Hippocampal formation (tissue), 2 donors: ENCODE data around the gene CASP10.
A peak's percentile ranks its signal among the peaks of the same experiment; 100 is the strongest.

Source experiments
- DNase-seq, 2 donors: peaks; one replicate each; lab custom pipeline; 2025; lab: John Stamatoyannopoulos, UW

The CASP10 gene

DNA sequence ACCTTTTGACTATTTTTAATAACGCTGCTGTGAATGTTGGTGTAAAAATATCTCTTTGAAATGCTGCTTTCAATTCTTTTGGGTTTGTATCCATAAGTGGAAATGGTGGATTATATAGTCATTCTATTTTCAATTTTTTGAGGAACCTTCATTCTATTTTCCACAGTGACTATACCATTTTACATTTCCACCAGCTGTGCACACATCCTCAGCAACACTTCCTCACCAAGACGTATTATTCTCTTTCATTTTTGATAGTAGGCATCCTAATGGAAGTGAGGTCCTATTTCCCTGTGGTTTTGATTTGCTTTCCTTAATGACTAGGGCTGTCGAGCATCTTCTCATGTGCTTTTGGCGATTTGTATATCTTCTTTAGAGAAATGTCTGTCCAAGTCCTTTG is 14.8 kb downstream of the CASP10 start:
- DNase-seq: no peak

- DNase-seq: no peak
Measured at GRCh38 chr2:201199847-201200246, 16.9 kb downstream of the CASP10 start.

GRCh38 chr2:201200345-201200744 is 17.4 kb downstream of the CASP10 start:
- no peak for DNase-seq

- no peak for DNase-seq
Measured at GRCh38 chr2:201201371-201201770, 18.4 kb downstream of the CASP10 start.

- no peak for DNase-seq
Measured at GRCh38 chr2:201203916-201204654, 21.1 kb downstream of the CASP10 start.

DNA sequence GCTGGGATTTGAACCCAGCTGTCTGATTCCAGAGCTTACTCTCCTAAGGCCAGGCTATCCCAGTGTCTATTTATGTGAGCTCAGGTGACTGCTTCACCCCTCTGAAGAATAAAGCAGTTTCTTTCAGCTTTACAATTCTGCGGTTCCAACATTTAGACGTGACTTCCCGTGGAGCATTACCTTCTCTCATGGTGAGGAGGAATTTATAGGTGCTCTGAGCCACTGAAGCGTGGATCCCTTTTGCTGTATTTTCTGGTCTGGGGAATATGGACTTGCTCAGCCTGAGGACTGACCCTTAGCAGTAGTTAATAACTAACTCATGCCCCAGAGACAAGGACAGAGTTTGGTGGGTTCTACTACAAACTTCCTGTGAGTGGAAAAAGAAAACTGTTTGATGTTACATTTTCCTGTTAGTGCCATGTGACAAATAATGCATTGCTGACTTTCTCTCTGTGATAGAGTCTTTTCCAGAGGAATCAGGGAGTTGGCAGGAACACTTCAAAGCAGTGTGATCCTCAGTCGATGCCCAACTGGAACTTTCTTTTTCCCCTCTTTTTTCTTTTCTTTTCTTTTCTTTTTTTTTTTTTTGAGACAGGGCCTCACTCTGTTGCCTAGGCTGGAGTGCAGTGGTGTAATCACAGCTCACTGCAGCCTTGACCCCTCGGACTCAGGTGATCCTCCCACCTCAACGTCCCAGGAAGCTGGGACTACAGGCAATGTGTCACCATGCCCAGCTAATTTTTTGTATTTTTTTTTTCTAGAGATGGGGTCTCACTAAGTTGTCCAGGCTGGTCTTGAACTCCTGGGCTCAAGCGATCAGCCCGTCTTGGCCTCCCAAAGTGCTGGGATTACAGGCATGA is 21.9 kb downstream of the CASP10 start:
- no peak for DNase-seq

DNA sequence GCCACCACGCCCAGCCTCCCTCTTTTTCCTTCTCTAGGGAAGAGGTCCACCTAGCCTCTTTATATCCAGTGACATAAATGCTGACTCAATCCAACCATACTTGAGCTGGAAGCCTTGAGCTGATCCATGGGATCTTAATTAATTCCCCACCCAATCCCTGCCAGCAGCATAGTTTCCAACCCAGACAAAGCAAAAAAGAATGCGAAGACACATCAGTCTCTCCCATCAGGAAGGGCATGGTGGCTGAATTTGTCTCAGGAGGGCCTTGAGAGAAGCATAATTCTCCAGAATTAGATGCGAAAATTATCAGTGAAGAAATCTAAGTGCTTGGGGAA is 22.5 kb downstream of the CASP10 start:
- no peak for DNase-seq

DNA sequence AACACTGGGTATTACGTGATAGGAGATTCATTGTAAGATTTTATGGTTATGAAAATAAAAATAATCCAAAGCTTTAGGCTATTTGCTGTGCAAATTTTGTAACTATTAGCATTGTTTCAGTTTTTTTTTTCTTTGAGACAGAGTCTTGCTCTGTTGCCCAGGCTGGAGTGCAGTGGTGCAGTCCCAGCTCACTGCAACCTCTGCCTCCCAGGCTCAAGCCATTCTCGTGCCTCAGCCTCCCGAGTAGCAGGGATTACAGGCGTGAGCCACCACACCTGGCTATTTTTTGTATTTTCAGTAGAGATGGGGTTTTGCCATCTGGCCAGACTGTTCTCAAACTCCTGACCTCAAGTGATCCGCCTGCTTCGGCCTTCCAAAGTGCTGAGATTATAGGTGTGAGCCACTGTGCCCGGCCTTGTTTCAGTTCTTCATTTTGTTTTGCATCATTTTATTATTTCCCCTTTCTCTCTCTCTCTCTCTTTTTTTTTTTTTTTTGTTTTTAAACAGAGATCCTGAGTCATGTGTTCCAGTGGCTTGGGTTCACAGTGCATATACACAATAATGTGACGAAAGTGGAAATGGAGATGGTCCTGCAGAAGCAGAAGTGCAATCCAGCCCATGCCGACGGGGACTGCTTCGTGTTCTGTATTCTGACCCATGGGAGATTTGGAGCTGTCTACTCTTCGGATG is 25.8 kb downstream of the CASP10 start:
- no peak for DNase-seq

- DNase-seq: no peak
Measured at GRCh38 chr2:201215963-201216362, 33.0 kb downstream of the CASP10 start.

DNA sequence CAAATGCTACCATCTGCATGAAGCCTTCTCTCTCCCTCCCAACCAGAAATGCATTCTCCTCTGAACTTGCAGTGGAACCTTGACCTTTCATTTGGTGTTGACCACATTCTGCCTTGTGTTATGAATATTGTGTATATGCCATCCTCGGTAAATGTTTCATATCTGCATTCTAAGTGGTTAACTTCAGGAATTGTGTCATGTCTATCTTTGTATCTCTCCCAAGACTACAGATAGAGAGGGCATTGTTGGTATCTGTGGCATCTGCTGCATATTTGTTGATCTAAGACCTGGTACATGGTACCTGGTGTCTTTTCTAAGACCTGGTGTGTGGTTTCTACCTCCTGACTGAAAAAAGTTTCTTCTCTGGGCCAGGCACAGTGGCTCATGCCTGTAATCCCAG is 34.0 kb downstream of the CASP10 start:
- no peak for DNase-seq

- no peak for DNase-seq
Measured at GRCh38 chr2:201218780-201219179, 35.8 kb downstream of the CASP10 start.

- no peak for DNase-seq
Measured at GRCh38 chr2:201219328-201220096, 36.6 kb downstream of the CASP10 start.

DNA sequence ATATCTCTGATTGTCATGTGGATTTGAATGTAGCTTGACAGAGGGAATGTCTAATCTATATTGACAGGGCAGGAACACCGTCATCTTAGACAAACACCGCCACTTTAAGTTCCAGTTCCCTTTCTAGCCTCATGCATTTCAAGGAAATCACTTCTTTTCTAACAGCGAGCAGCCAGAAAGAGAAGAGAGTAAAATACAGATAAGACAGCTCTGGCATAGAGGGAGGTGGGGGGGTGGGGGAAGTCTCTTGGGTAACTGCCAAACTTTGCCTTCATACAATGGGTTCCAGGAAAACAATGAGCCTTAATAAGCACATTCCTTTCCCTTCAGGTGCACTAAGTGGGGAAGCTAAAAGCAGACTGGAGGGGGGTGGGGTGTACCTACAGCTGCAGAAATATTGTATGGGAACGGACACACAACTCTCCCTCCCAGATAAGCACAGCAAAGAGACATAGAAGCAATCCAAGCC is 37.2 kb downstream of the CASP10 start:
- DNase-seq: no peak

DNA sequence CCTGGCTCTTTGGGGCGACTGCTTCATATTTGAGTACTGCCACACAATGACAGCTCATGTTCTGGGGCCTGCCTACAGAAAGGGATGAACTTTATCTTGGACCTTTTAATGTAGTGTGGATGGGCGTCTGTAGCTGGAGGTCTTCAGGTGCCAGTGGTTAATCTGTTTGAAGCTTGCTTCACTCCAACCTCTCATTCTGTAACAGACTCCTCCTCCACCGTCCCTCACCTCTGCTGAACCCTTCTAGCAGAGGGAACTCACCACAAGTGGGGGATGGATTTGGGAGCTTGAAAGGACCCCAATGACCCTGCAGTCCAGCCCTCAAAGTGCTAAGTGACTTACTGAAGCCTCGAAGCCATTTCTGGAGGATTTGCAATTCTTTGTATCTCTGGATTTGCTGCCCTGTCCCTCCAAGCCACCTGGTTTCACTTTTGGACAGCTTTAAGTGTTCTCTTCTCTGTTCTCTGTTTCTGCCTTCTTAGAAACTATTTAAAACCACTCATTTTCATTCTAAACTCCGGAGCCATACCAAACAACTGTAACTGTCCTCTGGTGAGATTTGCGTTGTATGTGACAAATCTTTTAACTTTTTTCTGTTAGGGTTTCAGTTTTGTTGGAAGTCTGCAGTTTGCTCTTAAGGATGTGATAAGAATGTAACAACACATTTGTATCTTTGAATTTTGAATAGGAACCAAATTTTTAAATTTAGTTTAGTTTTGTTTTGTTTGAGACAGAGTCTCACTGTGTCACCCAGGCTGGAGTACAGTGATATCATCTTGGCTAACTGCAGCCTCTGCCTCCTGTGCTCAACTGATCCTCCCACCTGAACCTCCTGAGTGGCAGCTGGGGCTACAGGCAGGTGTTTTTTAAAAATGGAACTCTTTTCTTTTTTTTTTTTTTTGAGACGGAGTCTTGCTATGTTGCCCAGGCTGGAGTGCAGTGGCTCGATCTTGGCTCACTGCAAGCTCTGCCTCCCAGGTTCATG is 40.4 kb downstream of the CASP10 start:
- no peak for DNase-seq

DNA sequence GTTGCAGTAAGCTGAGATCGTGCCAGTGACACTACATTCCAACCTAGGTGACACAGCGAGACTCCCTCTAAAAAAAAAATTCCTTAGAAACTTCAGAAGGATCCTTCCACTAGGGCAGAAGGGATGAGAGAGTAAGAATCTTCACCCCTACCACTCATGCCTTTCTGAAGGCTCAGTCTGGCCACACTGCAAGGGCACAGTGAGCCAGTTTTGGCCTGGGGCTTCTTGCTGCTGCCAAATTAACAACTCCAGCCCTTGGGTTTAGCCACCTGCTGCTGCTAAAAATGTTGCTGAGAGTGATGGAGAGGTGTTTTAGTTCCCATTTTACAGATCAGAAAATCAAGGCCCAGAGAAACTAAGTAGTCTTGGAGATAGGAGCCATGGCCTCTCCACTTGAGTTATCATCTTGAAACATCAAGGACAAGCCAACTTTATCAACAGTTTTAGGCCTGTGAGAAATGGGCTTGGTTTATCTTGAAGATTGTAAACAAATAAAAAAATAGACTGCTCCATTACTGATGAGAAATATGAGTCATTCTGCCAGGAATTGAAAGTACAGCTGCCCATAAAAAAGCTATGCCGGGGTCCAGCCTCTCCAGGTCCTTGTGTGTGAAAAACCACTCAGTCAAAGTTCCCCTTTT is 45.5 kb downstream of the CASP10 start:
- no peak for DNase-seq

DNA sequence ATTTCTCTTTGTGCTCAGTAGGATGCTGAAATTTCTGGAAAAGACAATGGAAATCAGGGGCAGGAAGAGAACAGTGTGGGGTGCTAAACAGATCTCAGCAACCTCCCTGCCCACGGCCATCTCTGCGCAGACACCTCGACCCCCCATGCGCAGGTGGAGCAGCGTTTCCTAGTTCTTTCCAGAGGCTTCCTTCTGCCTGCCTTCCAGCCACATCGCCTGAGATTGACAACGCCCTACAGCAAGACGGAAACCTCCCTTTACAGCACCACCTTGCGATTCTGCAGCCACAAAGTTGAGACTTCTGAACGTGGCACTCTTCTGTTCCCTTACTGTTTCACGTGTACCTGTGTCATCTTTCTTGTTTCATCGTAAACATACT is 46.0 kb downstream of the CASP10 start:
- no peak for DNase-seq

GRCh38 chr2:201231781-201232466 is 49.0 kb downstream of the CASP10 start:
- peak; percentile 27 to 53 for DNase-seq

- no peak for DNase-seq
Measured at GRCh38 chr2:201232467-201232815, 49.5 kb downstream of the CASP10 start.

- DNase-seq: no peak
Measured at GRCh38 chr2:201233192-201233811, 50.4 kb downstream of the CASP10 start.
